ENCODE measurements around the gene ANKRD39. TPM values are rescaled to one million over a fixed set of nuclear protein-coding genes. Genes with fewer than 3 reads are reported as not detected.

Gene ANKRD39
- total and polyA plus RNA-seq, 10 of the 15 experiments (the other 5 are each of a cell fraction or from before 2014, with no cell fraction given): 7.4 to 36.2 (median 23.7) TPM

DNA sequence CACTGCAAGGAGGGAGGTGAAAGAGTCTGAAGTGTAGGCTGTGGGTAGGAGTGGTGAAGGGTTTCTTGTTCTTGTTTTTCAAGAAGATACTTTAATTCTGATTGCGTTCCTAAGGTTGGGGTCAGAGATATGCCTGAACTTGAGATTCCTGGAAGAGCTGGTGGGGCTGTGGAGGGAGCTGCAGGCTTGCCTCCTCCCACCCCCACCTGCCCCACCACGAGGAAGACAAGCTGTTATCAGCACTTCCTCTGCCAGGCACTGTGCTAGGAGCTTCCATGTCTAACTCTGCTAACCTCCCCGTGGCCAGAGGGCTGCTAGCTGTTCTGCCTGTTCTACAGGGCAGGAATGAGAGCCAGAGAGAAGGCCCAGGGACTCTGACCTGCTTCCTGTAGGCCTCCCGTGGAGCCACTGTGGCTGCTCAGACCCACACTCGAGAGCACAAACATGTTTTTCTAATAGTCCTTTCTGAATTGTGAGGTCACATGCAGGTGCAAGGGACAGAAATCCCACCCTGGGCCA, 27.7 kb downstream of the ANKRD39 start:
- Histone ChIP-seq H3K27ac (ENCODE audit: control insufficient read depth, insufficient read depth) (no peak overlapping the region), H4K20me1 (ENCODE audit: control insufficient read depth, insufficient read depth) (no peaks in the 10 kb centered on the region), H3K4me1 (ENCODE audit: control insufficient read depth, insufficient read depth, low read length) (no peaks in the 10 kb centered on the region), H3K27me3 (replicated peaks in 1 of 2; ENCODE audit: control insufficient read depth in 2 of 2, insufficient read depth in 2 of 2, low read length in 1 of 2) (no peaks in the 10 kb centered on the region), H2AFZ (ENCODE audit: control insufficient read depth, low read depth, low read length) (no peak overlapping the region), H3K9me3 (replicated peaks; ENCODE audit: control insufficient read depth, insufficient read depth, low read length) (no peaks in the 10 kb centered on the region), H3K4me2 (ENCODE audit: control insufficient read depth, insufficient read depth) (no peak overlapping the region), H3K4me3 (no peak overlapping the region), H3K79me2 (ENCODE audit: control insufficient read depth, insufficient read depth, low read length) (no peaks in the 10 kb centered on the region), H3K9ac (ENCODE audit: control insufficient read depth, insufficient read depth, low read length) (no peak overlapping the region), H3K36me3 (ENCODE audit: control insufficient read depth in 2 of 2, insufficient read depth in 2 of 2, low read length in 1 of 2) (peaks cover 12 to 25% of the 10 kb centered on the region in 2 experiments)
- ATAC-seq: no peak
- WGBS (ENCODE audit: insufficient coverage, insufficient replicate concordance, low lambda C conversion rate, missing lambda C conversion rate): 72% methylated on average over 5 of the region's 5 CpGs
- FAIRE-seq: no peak
- BruUV-seq (replicated peaks): no TSS peak
- CTCF ChIA-PET: no interaction called here
- SMC1A ChIA-PET (ENCODE audit: uncharacterized antibody, unreplicated experiment): no interaction called here
- POLR2A ChIA-PET: interaction anchor here (0.6 kb wide), 1 partner anchor 20 kb away, joined by 3 read pairs; no protein-coding TSS in a partner anchor
- in situ Hi-C loops (cut with MboI) (no loop called here), intact Hi-C loops (cut with micrococcal nuclease; ENCODE audit: unreplicated experiment) (no loop called here)
- RAD21 ChIA-PET (ENCODE audit: unreplicated experiment): no interaction called here
- TF ChIP-seq ZNF217 (IDR thresholded peaks at IDR 0.05): no peak
- TF ChIP-seq E2F4 (IDR thresholded peaks at IDR 0.05; ENCODE audit: low read depth, low read length): no peak
- no peak for TF ChIP-seq CBX3 (IDR thresholded peaks at IDR 0.05; ENCODE audit: borderline replicate concordance, low read depth)
- no peak for TF ChIP-seq GABPA (IDR thresholded peaks at IDR 0.05; ENCODE audit: low read depth)
- no peak for DNase-seq (ENCODE audit: low read depth, low spot score)

- FAIRE-seq (no peak), DNase-seq (ENCODE audit: low read depth, low spot score) (no peak), ATAC-seq (no peak)
- H3K4me2 ChIP-seq (ENCODE audit: control insufficient read depth, insufficient read depth): no peak overlapping the region
- H3K27ac ChIP-seq (ENCODE audit: control insufficient read depth, insufficient read depth): no peak overlapping the region
- H3K4me3 ChIP-seq: no peak overlapping the region
- 98% methylated on average over 13 of the region's 13 CpGs for WGBS (ENCODE audit: insufficient coverage, insufficient replicate concordance, low lambda C conversion rate, missing lambda C conversion rate)
- ChIA-PET SMC1A (ENCODE audit: uncharacterized antibody, unreplicated experiment) (no interaction called here), RAD21 (ENCODE audit: unreplicated experiment) (no interaction called here), POLR2A (no interaction called here), CTCF (no interaction called here)
- no peak overlapping the region for H2AFZ ChIP-seq (ENCODE audit: control insufficient read depth, low read depth, low read length)
- no peaks in the 10 kb centered on the region for H3K27me3 ChIP-seq (replicated peaks in 1 of 2; ENCODE audit: control insufficient read depth in 2 of 2, insufficient read depth in 2 of 2, low read length in 1 of 2)
- no peaks in the 10 kb centered on the region for H4K20me1 ChIP-seq (ENCODE audit: control insufficient read depth, insufficient read depth)
- intact Hi-C loops (cut with micrococcal nuclease; ENCODE audit: unreplicated experiment): no loop called here
- H3K36me3 ChIP-seq (ENCODE audit: control insufficient read depth in 2 of 2, insufficient read depth in 2 of 2, low read length in 1 of 2): peaks cover 7 to 28% of the 10 kb centered on the region in 2 experiments; a peak in 3 of 4 replicates
- in situ Hi-C loops (cut with MboI): no loop called here
- no peak overlapping the region for H3K9ac ChIP-seq (ENCODE audit: control insufficient read depth, insufficient read depth, low read length)
- BruUV-seq (replicated peaks): no TSS peak
- H3K4me1 ChIP-seq (ENCODE audit: control insufficient read depth, insufficient read depth, low read length): no peaks in the 10 kb centered on the region
- no peaks in the 10 kb centered on the region for H3K79me2 ChIP-seq (ENCODE audit: control insufficient read depth, insufficient read depth, low read length)
- H3K9me3 ChIP-seq (replicated peaks; ENCODE audit: control insufficient read depth, insufficient read depth, low read length): no peaks in the 10 kb centered on the region
- no peak for TF ChIP-seq FOXM1 (IDR thresholded peaks at IDR 0.05; ENCODE audit: low read depth, low read length)
- no peak for TF ChIP-seq HSF1 (IDR thresholded peaks at IDR 0.05; ENCODE audit: low read depth, low read length)
- no peak for TF ChIP-seq KDM1A (IDR thresholded peaks at IDR 0.05; ENCODE audit: borderline replicate concordance)
- TF ChIP-seq, protein P1, sequence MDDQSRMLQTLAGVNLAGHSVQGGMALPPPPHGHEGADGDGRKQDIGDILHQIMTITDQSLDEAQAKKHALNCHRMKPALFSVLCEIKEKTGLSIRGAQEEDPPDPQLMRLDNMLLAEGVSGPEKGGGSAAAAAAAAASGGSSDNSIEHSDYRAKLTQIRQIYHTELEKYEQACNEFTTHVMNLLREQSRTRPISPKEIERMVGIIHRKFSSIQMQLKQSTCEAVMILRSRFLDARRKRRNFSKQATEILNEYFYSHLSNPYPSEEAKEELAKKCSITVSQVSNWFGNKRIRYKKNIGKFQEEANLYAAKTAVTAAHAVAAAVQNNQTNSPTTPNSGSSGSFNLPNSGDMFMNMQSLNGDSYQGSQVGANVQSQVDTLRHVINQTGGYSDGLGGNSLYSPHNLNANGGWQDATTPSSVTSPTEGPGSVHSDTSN (IDR thresholded peaks at IDR 0.05; ENCODE audit: insufficient replicate concordance, low read depth, low read length): no peak
- no peak for TF ChIP-seq TCF7 (IDR thresholded peaks at IDR 0.05; ENCODE audit: borderline replicate concordance)
- no peak for TF ChIP-seq EP300 (IDR thresholded peaks at IDR 0.05; ENCODE audit: borderline replicate concordance in 1 of 2, control insufficient read depth in 1 of 2, low read depth in 2 of 2, low read length in 2 of 2)
- no peak for TF ChIP-seq HCFC1 (IDR thresholded peaks at IDR 0.05; ENCODE audit: low read length)
- TF ChIP-seq CEBPB (IDR thresholded peaks at IDR 0.05; ENCODE audit: borderline replicate concordance in 1 of 2, low read depth in 2 of 2, low read length in 2 of 2): no peak
- no peak for TF ChIP-seq SUPT20H (IDR thresholded peaks at IDR 0.05; ENCODE audit: borderline replicate concordance, control insufficient read depth, low read depth, low read length)
- TF ChIP-seq POLR2A (IDR thresholded peaks at IDR 0.05; ENCODE audit: low read depth, low read length): no peak
Observed at GRCh38 chr2:96828874-96829273, 28.9 kb downstream of the ANKRD39 start.

All from GM12878 (cell line).